AG09309 (cell line): ENCODE results near the gene CNTNAP2.
"Not testable (repeated sequence)": the region's sequence is repeated elsewhere in the genome, so short reads cannot be mapped to it uniquely, and the experiment has no call there.

Experiments
- DNase-seq: peaks from one replicate; pipeline ENCODE4 v3.0.0-alpha.2; 2010; ENCODE audit warnings: low read depth
- H3K4me3 ChIP-seq: 2 replicates; pipeline ENCODE4 v1.5.1; 2011; ENCODE audit warnings: mild to moderate bottlenecking, low read depth, low read length, moderate library complexity; ENCODE audit not compliant: control insufficient read depth
- TF ChIP-seq, protein P1 (sequence below): IDR thresholded peaks from 2 replicates; pipeline ENCODE4 v1.5.1; 2011; ENCODE audit warnings: mild to moderate bottlenecking, low read depth, low read length, inconsistent platforms; ENCODE audit not compliant: insufficient read depth, control insufficient read depth; ENCODE audit errors: missing control alignments

Gene CNTNAP2

DNA sequence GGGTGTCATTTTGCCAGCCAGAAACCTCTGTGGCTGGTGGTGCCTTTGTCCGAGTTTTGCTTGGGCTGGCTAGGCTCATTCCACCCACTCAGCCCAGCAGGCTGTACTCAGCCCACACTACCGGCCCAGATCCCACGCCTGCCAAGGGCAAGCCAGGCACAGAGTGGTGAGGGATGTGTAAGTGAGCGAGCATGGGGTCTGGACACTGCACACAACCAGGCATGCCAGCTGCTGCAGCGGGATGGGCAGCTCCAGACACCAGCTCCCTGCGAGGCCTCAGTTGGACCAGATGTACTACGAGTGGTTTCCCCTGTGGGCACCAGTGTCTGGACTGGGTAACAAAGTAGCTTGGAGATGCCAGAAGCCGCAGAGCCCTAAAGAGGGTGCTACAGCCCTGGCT, 2339.8 kb downstream of the CNTNAP2 start:
- TF ChIP-seq, protein P1, sequence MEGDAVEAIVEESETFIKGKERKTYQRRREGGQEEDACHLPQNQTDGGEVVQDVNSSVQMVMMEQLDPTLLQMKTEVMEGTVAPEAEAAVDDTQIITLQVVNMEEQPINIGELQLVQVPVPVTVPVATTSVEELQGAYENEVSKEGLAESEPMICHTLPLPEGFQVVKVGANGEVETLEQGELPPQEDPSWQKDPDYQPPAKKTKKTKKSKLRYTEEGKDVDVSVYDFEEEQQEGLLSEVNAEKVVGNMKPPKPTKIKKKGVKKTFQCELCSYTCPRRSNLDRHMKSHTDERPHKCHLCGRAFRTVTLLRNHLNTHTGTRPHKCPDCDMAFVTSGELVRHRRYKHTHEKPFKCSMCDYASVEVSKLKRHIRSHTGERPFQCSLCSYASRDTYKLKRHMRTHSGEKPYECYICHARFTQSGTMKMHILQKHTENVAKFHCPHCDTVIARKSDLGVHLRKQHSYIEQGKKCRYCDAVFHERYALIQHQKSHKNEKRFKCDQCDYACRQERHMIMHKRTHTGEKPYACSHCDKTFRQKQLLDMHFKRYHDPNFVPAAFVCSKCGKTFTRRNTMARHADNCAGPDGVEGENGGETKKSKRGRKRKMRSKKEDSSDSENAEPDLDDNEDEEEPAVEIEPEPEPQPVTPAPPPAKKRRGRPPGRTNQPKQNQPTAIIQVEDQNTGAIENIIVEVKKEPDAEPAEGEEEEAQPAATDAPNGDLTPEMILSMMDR, result no peak

DNA sequence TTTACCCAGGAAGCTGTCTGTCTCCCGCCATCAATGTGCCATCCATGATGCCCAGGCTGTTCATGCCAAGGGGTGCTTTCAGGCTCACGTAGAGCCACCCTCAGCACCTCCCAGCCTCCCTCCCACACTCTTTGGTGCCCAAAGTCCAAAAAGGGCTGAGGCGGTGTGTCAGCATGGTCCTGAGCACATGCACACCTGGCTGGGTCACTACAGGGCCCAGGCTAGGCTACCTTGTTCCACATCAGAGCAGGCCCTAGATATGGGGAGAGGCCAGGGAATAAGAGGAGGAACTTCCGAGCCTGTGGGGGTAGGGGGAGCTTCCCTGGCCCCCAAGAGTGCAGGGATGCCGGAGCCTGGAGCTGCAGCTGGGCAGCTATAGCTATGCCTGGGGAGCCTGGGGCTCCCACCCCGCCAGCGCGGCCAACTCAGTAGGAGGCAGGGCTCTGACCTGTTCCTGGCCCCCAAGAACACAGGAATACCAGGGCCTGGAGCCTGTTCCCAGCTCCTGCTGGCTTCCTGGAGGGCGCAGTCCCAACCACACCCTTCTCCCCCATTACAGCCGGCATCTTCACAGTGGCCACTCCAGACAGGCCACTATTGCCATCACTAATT, 2340.8 kb downstream of the CNTNAP2 start:
- TF ChIP-seq, protein P1, result no peak

More for the DNA sequence above, 2339.8 kb downstream of the CNTNAP2 start:
- DNase-seq, result no peak
- H3K4me3 ChIP-seq, result no peak overlapping the region

DNA sequence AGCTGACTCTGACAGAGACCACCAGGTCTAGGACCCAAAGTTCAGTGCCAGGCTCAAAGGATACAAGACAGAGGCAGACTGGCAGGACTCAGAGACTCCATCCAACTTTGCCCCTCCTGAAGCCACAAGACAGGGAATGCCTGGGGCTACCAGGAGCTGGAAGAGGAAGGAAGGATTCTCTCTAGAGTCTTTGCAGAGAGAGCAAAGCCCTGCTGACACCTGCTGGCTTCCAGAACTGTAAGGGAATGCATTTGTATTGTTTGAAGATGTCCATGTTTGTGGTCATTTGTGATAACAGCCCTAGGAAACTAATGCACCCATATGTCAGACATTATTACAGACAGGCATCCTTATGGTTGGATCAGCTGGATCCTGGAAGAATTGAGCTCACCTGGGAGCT, 2341.7 kb downstream of the CNTNAP2 start:
- H3K4me3 ChIP-seq, result no peak overlapping the region
- DNase-seq, result no peak
- TF ChIP-seq, protein P1, result no peak

More for the DNA sequence above, 2340.8 kb downstream of the CNTNAP2 start:
- DNase-seq, result no peak
- H3K4me3 ChIP-seq, result no peak overlapping the region

DNA sequence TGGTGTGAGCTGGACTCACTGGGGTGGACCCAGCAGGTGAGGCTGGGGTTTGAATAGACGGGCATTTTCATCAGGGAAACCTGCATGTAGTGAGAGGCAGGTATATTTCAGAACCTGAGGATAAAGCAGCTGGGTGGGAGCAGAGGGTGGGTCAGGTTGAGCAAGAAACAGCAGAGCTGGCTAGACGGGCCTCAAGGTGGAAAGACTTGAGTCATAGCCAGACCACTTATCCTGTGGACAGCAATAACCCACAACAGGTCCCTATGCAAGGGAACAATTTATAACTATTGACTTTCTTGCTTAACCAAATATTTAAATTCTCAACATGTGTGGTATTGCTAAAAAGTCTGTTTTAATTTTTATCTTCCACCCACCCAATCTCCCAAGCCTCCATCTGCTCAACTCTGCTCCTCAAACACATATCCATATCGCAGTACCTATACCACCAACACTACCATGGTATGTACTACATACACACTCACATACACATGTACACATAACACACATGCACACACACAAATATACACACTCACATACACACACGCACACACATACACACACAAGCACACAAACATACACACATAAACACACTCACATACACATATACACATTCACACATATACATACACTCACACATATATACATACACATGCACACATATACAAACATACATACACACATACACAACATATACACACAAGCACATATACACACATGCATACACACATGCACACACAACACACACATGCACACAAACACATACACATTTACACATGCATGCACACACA, 2345.0 kb downstream of the CNTNAP2 start:
- TF ChIP-seq, protein P1, result no peak
- no peak overlapping the region for H3K4me3 ChIP-seq
- no peak for DNase-seq

DNA sequence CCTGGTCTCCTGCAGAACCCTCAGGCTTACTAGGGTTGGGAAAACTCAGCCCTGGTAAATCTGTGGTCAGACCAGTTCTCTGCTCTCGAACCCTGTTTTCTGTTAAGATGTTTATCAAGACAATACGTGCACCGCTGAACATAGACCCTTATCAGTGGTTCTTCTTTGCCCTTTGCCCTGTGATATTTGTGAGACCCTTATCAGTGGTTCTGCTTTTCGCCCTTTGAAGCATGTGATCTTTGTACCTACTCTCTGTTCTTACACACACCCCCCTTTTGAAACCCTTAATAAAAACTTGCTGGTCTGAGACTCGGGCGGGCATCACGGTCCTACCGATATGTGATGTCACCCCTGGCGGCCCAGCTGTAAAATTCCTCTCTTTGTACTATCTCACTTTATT, 2346.2 kb downstream of the CNTNAP2 start:
- not testable (repeated sequence) for H3K4me3 ChIP-seq, DNase-seq

DNA sequence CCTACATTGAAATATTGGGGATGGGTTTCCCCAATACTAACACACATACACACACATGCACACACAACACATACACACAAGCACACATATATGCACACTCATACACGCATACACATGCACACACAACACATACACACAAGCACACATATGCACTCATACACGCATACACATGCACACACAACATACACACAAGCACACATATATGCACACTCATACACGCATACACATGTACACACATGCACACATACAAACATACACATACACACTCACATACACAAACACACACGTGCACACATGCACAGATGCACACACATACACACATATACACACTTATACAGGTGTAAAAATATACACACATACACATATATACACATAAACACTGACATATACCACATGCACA, 2346.6 kb downstream of the CNTNAP2 start:
- no peak overlapping the region for H3K4me3 ChIP-seq
- TF ChIP-seq, protein P1, result no peak
- DNase-seq, result no peak

DNA sequence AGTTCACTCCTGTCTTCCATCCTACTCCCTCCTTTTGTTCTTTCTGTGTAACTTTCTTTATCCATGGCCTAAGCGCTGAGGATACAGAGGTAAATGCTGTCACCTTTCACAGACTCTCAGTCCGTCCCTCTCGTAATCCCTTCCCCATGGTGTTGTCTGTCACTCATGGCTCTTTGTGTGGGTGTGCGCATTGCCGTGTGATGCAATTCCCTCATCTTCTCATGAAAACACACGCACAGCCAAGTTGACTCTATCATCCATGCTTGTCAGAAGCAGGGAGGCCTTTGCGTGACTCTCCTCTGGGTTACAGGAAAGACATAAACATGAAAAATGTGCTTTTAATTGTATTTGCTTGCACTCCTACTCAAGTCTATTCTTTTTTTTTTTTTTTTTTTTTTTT, 2348.3 kb downstream of the CNTNAP2 start:
- no peak overlapping the region for H3K4me3 ChIP-seq
- DNase-seq, result no peak

DNA sequence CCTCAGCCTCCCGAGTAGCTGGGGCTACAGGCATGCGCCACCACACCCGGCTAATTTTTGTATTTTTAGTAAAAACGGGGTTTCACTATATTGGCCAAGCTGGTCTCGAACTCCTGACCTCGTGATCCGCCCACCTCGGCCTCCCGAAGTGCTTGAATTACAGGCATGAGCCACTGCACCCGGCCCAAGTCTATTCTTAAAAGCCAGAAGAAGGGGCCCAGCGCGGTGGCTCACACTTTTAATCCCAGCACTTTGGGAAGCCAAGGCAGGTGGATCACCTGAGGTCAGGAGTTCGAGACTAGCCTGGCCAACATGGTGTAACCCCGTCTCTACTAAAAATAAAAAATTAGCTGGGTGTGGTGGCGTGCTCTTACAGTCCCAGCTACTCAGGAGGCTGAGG, 2348.8 kb downstream of the CNTNAP2 start:
- not testable (repeated sequence) for H3K4me3 ChIP-seq, DNase-seq

More for the DNA sequence above, 2348.3 kb downstream of the CNTNAP2 start:
- TF ChIP-seq, protein P1, result no peak
